ENCODE measurements around the gene ELFN1.

DNA sequence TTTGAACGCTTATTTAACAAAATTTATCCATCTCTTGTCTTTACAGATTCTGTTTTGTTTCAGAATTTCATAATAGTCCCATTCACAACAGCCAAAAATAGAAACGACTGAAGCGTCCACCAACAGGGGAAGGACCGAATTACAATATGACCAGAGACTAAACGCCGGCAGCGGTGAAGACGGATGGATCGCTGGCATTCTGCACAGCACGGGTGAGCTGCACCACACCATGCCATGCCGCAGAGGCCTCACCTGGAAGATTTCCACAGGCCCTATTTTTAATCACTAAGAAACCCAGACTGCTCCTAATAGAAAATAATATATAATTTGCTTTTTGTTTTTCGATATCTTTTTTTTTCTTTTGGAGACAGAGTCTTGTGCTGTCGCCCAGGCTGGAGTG, 91.0 kb downstream of the ELFN1 start:
- TF ChIP-seq POLR2A (IDR thresholded peaks at IDR 0.05; ENCODE audit: low read depth, low read length) (no peak), POLR2AphosphoS5 (IDR thresholded peaks at IDR 0.05; ENCODE audit: low read depth, low read length) (no peak)
